HK-2 (cell line): ENCODE measurements around the gene PUS3.

Experiments used
- DNase-seq: peaks from one replicate; pipeline ENCODE4 v3.0.0-alpha.2; 2018; ENCODE audit not compliant: unreplicated experiment

PUS3 gene

GRCh38 chr11:125941267-125941618 lies 38.2 kb upstream of the PUS3 start:
- no peak for DNase-seq

DNA sequence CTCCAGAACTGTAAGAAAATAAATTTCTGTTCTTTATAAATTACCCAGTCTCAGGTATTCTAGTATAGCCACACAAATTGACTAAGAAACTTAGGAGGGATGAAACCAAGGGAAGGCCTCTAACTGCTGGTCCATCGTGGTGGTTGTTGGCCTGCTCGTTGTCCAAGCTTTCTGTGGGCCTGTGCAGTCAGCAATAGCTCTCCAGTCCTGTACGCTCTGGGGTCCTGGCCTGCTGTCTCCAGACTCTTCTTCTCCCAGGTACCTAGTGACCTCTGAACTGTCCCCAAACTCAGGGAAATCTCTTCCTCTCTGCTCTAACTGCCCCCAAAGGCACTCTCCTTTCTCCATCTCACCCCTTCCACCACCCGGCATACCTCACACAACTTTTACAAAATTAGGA lies 37.1 kb upstream of the PUS3 start:
- DNase-seq: no peak

DNA sequence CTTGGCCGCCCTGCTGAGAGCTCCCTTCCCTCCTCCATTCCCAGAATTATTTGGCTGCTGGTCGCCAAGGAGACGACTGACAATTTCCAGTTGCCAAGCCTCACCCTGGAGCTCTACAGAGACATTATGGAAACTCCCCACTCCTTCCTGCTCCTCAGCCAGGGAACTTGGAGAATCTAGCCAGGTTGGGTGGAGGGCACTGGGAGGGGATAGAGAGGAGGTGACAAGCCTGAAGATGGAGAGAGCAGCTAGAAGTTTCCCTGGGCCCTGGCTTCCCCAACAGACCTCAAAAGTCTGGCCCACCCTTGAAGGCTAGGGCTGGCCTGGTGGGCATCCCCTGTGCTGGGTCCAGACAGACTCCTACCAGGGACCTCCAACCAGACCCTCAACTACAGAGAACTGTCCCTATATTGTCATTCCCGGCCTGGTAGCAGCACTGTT lies 36.1 kb upstream of the PUS3 start:
- DNase-seq: no peak

- no peak for DNase-seq
These were observed 35.4 kb upstream of the PUS3 start for GRCh38 chr11:125938418-125938817.

GRCh38 chr11:125935618-125936199 lies 32.7 kb upstream of the PUS3 start:
- DNase-seq: no peak

GRCh38 chr11:125935056-125935455 lies 32.0 kb upstream of the PUS3 start:
- DNase-seq: no peak

GRCh38 chr11:125934473-125934872 lies 31.5 kb upstream of the PUS3 start:
- DNase-seq: no peak

DNA sequence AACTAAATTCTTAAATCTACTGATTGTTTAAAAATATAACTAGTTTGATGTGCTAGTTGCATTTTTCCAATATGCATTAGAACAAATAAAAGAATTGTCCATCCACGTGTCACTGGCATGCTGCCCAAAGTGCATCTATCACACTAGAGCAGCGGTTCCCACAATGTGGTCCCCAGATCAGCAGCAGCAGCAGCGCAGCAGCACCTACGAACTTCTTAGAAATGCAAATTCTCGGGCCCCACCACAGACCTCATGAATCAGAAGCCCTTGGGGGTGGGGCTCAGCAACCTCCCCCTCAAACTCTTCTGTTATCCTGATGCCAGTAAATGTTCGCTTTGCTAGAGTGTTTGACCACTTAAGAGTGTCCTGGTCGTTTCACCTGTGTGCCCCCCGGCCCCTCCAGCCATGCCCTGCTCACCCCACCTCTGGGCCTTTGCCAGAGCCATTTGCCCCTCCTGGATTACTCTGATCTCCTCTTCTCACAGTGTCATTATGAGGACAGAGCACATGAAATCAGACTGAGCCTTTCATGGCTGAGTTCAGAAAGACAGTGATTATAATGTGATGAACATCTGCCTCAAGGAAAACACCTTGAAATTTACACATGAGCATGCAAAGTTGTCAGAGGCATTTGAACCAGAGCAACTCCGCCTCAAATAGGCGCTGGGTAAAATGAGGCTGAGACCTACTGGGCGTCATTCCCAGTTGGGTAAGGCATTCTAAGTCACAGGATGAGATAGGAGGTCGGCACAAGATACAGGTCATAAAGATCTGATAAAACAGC lies 30.2 kb upstream of the PUS3 start:
- no peak for DNase-seq

DNA sequence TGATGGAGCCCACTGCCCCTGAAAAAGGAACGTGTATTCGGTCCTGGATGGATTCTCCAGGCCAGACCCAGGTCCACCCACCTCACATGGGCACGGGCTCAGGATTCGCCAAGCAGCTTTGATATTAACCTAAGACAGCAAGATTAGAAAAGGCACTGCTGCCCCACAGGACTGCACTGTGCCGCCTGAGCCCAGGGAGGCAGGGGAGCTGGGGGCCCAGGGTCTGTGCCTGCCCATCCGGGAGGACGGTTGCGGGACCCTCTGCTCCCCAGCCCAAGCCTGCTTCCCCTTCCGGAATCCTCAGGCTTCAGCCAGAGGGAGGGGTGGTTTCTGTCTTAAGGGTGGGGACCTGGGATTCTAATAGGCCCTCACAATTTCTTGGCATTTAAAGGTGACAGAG lies 29.3 kb upstream of the PUS3 start:
- no peak for DNase-seq

DNA sequence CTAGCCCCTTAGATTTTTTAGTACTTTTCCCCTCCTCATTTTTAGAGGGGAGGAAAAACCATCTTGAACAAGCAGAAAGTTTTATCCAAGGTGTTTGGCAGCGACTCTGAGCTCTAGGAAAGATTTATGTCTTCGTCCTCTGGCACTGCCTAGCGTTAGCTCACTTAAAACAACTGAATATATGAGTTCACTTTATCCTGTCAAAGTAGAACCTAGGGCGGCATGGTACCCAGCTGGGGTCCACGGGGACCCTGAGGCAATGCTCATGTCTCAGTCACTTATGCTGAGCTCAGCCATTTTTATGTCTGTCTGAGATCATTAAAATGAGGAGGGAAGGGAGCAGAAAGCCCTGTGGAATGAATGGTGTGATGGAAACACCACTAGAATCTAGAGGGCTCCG lies 28.7 kb upstream of the PUS3 start:
- DNase-seq: no peak

DNA sequence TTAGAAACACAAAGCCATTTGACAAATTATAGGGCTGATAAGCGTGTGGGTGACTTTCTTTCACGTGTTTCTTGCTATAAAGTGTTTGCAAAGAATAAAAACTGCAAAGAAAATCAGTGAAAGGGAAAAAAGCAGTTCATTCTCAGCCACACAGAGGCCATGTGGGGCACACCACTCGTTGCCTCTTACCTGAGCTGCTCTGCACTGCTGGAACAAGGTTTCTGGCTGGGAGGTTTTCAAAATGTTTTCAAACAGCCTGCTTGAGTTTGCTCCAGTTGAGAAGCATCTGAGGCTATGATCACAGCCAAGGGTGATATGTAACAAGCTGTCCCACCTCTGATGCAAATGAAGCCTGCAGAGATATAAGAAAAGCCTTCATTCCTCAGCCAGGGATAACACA lies 28.1 kb upstream of the PUS3 start:
- DNase-seq: no peak

DNA sequence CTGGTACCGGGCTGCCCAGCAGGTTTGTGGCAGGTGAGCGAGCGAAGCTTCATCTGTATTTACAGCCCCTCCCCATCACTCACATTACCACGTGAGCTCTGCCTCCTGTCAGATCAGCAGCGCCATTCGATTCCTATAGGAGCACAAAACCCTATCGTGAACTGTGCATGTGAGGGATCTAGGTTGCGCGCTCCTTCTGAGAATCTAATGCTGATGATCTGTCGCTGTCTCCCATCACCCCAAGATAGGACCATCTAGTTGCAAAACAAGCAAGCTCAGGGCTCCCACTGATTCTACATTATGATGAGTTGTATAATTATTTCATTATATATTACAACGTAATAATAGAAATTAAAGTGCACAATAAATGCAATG lies 27.1 kb upstream of the PUS3 start:
- DNase-seq: no peak

- DNase-seq: no peak
These were observed 26.6 kb upstream of the PUS3 start for GRCh38 chr11:125929445-125930075.

DNA sequence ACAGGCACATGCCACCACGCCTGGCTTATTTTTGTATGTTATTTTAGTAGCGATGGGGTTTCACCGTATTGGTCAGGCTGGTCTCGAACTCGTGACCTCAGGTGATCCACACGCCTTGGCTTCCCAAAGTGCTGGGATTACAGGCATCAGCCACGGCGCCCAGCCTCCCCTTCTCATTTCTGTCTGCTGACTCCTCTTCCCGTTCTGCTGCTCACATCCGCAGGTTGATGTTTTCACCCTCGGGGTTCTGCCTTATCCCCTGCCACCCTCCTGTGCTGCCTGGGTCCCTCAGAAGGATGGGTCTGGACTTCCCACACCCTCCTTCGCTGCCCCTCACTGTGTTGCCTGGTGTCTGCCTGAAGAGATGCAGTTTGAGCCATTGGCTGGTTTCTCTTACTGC lies 23.7 kb upstream of the PUS3 start:
- DNase-seq: no peak

DNA sequence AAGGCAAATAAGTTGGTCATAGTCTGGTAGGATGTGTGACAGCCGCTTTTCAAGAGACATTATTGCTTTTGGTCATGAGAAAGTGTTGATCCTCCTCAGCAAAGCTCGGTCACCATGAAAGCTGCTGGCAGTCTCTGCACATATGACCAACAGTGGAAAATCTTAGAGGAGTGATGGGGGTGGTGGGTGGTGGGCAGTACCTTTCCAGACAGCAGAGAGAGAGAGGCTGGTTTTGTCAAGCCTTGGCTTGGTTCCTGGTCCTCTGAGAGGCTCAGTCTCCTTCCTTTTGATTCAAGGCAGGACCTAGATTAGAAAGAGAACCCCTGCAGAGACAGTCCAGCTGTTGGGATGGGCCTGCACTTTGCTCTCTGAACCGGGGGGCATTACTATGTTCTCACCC lies 22.8 kb upstream of the PUS3 start:
- no peak for DNase-seq

- DNase-seq: no peak
These were observed 22.3 kb upstream of the PUS3 start for GRCh38 chr11:125925247-125925740.

- DNase-seq: no peak
These were observed 21.5 kb upstream of the PUS3 start for GRCh38 chr11:125924384-125925007.

DNA sequence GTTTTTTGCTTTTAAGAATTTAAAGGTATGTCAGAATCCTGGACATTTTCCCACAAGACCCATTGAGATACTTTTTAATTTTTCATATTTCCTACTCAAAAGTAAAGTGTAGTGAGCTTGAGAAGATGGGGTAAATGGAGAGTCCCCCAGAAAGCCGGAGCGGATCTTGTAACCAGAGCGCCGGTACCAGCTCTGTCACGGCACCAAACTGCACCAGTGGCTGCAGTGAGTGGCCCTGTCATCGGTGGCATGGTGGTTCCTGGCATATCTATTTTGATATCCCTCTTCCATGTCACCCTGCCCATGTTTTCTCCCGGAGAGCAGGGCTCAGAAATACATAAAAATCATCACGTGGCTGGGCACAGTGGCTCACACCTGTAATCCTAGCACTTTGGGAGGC lies 20.6 kb upstream of the PUS3 start:
- no peak for DNase-seq

GRCh38 chr11:125923012-125923579 lies 20.1 kb upstream of the PUS3 start:
- peak; percentile 28 for DNase-seq

DNA sequence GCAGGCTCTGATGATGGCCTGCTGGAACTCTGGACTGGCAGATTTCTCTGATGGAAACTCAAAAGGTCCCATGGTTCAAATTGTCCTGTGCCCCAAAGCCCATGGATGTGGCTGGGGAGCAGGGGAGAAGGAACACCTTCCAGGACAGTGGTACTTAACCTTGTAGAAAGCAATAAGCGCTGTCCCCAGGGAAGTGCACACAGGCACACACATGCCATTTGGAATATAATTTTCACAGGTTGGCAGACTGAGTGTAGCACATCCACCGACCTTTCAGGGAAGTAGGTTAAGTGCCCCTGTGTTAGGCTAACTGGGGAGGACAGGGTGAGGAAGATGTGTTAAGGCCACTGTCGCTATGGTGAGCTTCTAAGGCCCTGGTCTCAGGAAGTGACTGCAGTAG lies 19.1 kb upstream of the PUS3 start:
- DNase-seq: no peak

DNA sequence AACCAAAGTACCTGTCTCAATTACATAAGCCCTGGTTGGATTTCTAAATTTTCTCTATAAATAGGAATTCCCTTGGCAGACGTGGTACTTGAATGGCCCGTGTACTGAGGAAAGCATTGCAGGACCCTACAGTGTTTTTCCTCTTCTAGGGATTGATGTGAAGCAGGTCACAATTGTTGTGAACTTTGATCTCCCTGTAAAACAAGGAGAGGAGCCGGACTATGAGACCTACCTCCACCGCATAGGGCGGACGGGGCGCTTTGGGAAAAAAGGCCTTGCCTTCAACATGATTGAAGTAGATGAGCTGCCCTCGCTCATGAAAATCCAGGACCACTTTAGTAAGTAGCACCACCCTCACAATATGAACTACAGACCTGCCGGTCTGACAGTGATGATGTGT lies 18.0 kb upstream of the PUS3 start:
- no peak for DNase-seq

- DNase-seq: no peak
These were observed 15.3 kb upstream of the PUS3 start for GRCh38 chr11:125918140-125918840.
